AG09319 (cell line): ENCODE measurements around the gene PLD5.
"Not testable (repeated sequence)": the region's sequence is repeated elsewhere in the genome, so short reads cannot be mapped to it uniquely, and the experiment has no call there.

Source experiments
- DNase-seq: peaks from one replicate; pipeline ENCODE4 v3.0.0-alpha.2; 2010; ENCODE audit warnings: low read depth; ENCODE audit errors: extremely low read depth
- CTCF ChIP-seq: IDR thresholded peaks from 2 replicates; pipeline ENCODE4 v1.5.1; 2011; ENCODE audit warnings: low read depth, mild to moderate bottlenecking, inconsistent platforms, low read length, moderate library complexity

Gene PLD5

GRCh38 chr1:242401937-242402336 lies 122.6 kb downstream of the PLD5 start:
- DNase-seq: no peak
- no peak for TF ChIP-seq CTCF

DNA sequence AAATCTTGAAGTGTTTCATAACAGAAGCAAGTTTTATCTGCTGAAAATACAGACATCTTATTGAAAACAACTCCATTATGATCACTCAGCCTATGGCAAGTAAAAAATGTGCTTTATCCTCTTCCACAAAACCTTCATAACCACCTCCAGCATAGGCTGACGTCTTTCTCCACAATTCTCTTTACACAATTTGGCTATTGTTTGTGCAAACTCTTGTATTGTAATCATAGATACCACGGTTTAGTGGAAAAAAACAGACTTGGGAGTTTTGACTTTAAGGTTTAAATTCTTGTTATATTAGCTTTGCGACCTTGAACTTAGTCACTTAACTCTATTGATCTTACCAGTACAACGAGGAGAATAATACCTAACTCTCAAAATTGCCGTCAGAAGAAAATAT lies 126.1 kb downstream of the PLD5 start:
- TF ChIP-seq CTCF: no peak
- DNase-seq: no peak

GRCh38 chr1:242391896-242392295 lies 132.6 kb downstream of the PLD5 start:
- DNase-seq: no peak
- no peak for TF ChIP-seq CTCF

DNA sequence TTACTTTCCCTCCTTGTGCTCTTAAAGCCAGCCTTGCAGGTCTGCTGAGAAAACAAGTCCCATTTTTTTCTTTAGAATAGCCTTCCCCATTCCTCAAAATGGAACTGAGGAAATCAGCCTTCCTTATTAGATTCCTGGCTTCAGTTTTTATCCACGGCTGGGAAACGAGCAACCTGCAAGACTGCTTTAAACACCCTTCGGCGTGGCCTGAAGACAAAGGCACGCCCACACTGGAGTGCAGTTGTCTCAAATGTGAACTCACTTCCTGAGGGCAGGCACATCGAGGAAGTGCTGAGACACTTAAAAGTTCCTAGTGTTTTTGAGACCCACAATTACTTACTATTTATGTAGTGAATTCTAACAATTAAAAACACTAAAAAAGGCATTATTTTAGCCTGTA lies 148.4 kb downstream of the PLD5 start:
- not testable (repeated sequence) for DNase-seq

- not testable (repeated sequence) for DNase-seq
Measured at GRCh38 chr1:242350446-242350845, 174.1 kb downstream of the PLD5 start.

DNA sequence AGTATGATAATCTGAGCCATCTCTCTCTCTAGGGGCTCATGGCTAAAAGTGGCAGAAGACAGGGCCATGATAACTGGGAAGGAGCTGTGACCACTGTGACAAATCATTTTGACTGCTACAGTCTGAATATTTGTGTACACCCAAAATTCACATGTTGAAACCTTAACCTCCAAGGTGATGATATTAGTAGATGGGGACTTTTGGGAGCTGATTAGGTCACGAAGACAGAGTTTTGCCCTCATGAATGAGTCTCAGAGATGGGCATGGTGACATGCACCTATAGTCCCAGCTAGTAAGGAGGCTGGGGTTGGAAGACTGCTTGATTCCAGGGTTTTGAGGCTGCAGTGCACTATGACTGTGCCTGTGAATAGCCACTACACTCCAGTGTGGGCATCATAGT lies 174.9 kb downstream of the PLD5 start:
- no peak for TF ChIP-seq CTCF

GRCh38 chr1:242330865-242331264 lies 193.6 kb downstream of the PLD5 start:
- not testable (repeated sequence) for DNase-seq

More for the DNA sequence above, 174.9 kb downstream of the PLD5 start:
- no peak for DNase-seq

GRCh38 chr1:242327381-242327780 lies 197.1 kb downstream of the PLD5 start:
- DNase-seq: not testable (repeated sequence)

DNA sequence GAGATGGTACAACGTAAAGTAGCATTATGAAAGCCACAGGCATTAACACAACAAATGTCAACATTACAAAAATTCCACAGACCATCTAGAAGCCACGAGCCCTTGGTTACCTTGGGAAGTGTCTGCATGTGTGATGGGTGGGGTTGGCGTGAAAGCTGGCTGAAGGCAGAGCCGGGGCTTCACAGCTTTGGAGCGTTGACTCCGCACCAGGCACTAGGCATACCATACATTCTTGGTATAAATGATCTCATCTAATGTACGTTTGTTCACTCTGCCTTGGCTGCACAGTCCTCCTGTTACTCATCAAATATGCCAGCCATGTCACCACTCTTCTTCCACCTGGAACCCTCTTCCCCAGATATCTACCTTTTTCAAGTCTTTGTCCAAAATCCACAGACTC lies 202.5 kb downstream of the PLD5 start:
- not testable (repeated sequence) for DNase-seq

DNA sequence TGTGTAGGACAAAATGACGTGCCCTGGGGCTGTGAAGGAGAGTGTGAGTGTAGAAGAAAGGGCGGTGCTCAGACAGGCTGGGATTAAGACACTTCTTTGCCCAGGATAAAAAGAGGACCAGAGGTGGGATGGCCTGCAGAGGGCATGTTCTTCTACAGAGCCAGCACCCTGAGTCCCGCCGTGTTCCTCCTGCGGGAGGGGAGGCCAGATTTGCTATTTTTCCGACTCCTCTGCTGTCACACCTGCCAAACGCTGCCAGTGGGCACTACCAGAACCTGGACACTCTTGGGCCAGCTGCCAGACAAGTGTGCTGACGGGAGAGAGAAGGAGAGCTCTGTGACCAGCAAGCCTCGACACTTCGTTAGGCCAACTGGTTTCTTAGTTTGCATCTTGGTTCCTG lies 206.4 kb downstream of the PLD5 start:
- no peak for DNase-seq
- TF ChIP-seq CTCF: no peak

- not testable (repeated sequence) for DNase-seq
Measured at GRCh38 chr1:242314865-242315264, 209.6 kb downstream of the PLD5 start.

DNA sequence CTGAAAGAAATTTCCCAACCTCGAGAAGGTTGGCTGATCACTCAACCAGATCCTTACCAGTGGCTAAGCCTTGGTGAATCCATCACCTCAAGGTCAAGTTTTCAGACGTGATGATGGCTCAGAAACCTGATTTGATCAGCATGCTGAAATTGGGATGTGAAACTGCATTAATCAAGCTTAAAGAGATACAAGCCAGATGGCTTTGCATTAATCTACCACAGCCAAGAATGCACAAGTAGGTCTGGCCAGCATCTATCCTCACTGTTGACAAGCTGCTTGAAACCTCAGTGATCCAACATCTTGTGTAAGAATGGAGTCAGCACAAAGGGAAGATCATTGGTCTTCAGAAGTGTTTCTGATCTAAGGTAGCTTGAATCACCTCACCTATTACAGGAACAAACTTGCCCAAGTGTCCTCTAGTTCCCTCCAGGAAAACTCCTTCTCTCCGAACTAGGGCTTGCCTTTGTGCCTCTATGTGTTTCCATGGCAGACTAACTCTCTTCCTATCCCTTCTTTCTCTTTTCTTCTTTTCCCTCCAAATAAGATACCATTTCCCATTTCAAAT lies 210.3 kb downstream of the PLD5 start:
- DNase-seq: not testable (repeated sequence)

DNA sequence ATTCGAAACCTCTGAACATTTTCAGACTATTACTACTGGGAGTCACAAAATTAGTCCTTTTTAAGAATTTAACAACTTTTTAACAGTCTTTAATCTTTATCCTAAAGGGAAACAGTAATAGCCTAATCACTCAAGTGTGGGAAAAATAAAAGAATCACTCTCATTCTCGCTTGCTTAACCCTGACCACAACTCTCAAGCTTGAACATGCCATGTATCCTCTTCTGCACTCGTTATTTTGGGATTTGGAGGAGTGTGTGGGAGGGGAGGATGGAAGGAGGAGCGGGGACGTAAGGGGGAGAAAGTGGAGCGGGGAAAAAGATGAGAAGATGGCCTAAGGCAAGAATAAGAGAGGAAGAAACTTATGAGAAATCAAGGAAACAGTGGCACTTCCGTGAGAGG lies 215.8 kb downstream of the PLD5 start:
- not testable (repeated sequence) for DNase-seq

- not testable (repeated sequence) for DNase-seq
Measured at GRCh38 chr1:242293781-242294180, 230.7 kb downstream of the PLD5 start.

DNA sequence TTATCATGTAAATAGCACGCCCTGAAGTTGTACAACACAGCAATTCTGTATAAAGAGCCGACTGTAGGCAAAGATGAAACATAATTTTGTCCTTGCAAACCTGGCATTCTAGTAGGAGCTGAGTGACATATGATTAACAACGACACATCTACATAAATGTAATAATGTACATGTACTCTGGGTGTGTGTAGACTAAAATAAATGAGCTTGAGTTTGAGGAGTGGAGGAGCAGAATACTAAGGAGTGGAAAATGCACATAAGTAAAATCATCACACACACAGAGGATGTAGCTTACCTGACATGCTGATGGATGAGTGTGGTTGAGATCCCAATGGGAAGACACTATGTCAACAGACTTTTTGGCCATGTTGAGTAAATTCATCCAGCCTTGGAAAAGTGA lies 236.4 kb downstream of the PLD5 start:
- not testable (repeated sequence) for DNase-seq
